ENCODE measurements around the gene GTF3A.

DNA sequence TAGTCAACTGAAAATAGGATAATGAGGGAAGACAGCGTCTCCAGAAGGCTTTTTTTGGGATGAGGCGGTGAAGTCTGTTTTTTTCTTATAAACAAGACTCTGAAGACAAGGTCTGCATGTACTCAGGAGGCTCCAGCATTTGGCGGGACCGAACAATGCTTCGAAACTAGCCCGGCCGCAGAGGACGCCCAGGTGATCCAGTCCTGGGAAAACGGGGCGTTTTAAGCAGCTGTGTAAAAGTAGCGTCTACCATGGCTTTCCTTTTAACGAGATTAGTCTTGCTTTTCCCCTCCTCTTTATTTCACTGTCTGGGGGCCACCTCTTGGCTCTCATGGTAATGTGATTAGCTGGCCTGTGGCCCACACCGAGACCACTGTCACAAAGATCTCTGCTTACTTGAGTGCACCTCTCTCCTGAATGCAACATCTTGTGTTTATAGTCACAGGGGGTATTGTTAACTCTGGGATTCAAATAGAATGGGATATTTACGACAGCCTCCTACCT is 29.4 kb upstream of the GTF3A start:
- TF ChIP-seq ZBTB7A (IDR thresholded peaks at IDR 0.05; ENCODE audit: low read depth) (no peak), EP300 (IDR thresholded peaks at IDR 0.05; ENCODE audit: borderline replicate concordance) (no peak), RAD21 (IDR thresholded peaks at IDR 0.05; ENCODE audit: low read depth) (no peak), TAF1 (IDR thresholded peaks at IDR 0.05; ENCODE audit: low read depth) (no peak), EGR1 (IDR thresholded peaks at IDR 0.05) (no peak), CREB1 (IDR thresholded peaks at IDR 0.05; ENCODE audit: low read depth) (no peak), CEBPB (IDR thresholded peaks at IDR 0.05) (no peak), TCF12 (IDR thresholded peaks at IDR 0.05; ENCODE audit: low read depth) (no peak), YY1 (IDR thresholded peaks at IDR 0.05; ENCODE audit: low read depth) (no peak), FOXM1 (IDR thresholded peaks at IDR 0.05; ENCODE audit: borderline replicate concordance, low read depth) (no peak)
- TF ChIP-seq, protein P1, sequence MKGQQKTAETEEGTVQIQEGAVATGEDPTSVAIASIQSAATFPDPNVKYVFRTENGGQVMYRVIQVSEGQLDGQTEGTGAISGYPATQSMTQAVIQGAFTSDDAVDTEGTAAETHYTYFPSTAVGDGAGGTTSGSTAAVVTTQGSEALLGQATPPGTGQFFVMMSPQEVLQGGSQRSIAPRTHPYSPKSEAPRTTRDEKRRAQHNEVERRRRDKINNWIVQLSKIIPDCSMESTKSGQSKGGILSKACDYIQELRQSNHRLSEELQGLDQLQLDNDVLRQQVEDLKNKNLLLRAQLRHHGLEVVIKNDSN (IDR thresholded peaks at IDR 0.05) = no peak
- TF ChIP-seq, protein P2, sequence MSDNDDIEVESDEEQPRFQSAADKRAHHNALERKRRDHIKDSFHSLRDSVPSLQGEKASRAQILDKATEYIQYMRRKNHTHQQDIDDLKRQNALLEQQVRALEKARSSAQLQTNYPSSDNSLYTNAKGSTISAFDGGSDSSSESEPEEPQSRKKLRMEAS (IDR thresholded peaks at IDR 0.05) = no peak
- TF ChIP-seq, protein P3, sequence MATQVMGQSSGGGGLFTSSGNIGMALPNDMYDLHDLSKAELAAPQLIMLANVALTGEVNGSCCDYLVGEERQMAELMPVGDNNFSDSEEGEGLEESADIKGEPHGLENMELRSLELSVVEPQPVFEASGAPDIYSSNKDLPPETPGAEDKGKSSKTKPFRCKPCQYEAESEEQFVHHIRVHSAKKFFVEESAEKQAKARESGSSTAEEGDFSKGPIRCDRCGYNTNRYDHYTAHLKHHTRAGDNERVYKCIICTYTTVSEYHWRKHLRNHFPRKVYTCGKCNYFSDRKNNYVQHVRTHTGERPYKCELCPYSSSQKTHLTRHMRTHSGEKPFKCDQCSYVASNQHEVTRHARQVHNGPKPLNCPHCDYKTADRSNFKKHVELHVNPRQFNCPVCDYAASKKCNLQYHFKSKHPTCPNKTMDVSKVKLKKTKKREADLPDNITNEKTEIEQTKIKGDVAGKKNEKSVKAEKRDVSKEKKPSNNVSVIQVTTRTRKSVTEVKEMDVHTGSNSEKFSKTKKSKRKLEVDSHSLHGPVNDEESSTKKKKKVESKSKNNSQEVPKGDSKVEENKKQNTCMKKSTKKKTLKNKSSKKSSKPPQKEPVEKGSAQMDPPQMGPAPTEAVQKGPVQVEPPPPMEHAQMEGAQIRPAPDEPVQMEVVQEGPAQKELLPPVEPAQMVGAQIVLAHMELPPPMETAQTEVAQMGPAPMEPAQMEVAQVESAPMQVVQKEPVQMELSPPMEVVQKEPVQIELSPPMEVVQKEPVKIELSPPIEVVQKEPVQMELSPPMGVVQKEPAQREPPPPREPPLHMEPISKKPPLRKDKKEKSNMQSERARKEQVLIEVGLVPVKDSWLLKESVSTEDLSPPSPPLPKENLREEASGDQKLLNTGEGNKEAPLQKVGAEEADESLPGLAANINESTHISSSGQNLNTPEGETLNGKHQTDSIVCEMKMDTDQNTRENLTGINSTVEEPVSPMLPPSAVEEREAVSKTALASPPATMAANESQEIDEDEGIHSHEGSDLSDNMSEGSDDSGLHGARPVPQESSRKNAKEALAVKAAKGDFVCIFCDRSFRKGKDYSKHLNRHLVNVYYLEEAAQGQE (IDR thresholded peaks at IDR 0.05; ENCODE audit: low read depth) = no peak

Data from Ishikawa (cell line).